ENCODE results near the gene RCOR1.

- no peak for TF ChIP-seq FOXP4 (CRISPR knock-in tag; IDR thresholded peaks at IDR 0.05)
- TF ChIP-seq CTCF (IDR thresholded peaks at IDR 0.05): no peak
- no peak for TF ChIP-seq PREB (CRISPR knock-in tag; IDR thresholded peaks at IDR 0.05; ENCODE audit: borderline replicate concordance)
- no peak for TF ChIP-seq IRF2 (CRISPR knock-in tag; IDR thresholded peaks at IDR 0.05; ENCODE audit: borderline replicate concordance, low read depth)
- TF ChIP-seq USF2 (CRISPR knock-in tag; IDR thresholded peaks at IDR 0.05): no peak
- TF ChIP-seq CREB1 (CRISPR knock-in tag; IDR thresholded peaks at IDR 0.05): no peak
- TF ChIP-seq MAX (CRISPR knock-in tag; IDR thresholded peaks at IDR 0.05): no peak
- no peak for TF ChIP-seq MYBL2 (CRISPR knock-in tag; IDR thresholded peaks at IDR 0.05)
- no peak for TF ChIP-seq ZNF121 (CRISPR knock-in tag; IDR thresholded peaks at IDR 0.05)
- TF ChIP-seq FOXP1 (CRISPR knock-in tag; IDR thresholded peaks at IDR 0.05; ENCODE audit: borderline replicate concordance): no peak
- TF ChIP-seq ZBTB43 (CRISPR knock-in tag; IDR thresholded peaks at IDR 0.05): no peak
- TF ChIP-seq NR2C2 (CRISPR knock-in tag; IDR thresholded peaks at IDR 0.05): no peak
Measured at GRCh38 chr14:102751088-102751487, 158.6 kb downstream of the RCOR1 start.
